GM21529 (cell line): Measurements from ENCODE around the gene RNF113A.
A peak's percentile ranks its signal among the peaks of the same experiment; 100 is the strongest.
"Not testable (repeated sequence)": the region's sequence is repeated elsewhere in the genome, so short reads cannot be mapped to it uniquely, and the experiment has no call there.

Source experiments
- ATAC-seq: cut with Tn5 transposase; IDR thresholded peaks from one replicate; pipeline ENCODE4 v1.9.1; 2021; ENCODE audit not compliant: unreplicated experiment

The RNF113A gene

DNA sequence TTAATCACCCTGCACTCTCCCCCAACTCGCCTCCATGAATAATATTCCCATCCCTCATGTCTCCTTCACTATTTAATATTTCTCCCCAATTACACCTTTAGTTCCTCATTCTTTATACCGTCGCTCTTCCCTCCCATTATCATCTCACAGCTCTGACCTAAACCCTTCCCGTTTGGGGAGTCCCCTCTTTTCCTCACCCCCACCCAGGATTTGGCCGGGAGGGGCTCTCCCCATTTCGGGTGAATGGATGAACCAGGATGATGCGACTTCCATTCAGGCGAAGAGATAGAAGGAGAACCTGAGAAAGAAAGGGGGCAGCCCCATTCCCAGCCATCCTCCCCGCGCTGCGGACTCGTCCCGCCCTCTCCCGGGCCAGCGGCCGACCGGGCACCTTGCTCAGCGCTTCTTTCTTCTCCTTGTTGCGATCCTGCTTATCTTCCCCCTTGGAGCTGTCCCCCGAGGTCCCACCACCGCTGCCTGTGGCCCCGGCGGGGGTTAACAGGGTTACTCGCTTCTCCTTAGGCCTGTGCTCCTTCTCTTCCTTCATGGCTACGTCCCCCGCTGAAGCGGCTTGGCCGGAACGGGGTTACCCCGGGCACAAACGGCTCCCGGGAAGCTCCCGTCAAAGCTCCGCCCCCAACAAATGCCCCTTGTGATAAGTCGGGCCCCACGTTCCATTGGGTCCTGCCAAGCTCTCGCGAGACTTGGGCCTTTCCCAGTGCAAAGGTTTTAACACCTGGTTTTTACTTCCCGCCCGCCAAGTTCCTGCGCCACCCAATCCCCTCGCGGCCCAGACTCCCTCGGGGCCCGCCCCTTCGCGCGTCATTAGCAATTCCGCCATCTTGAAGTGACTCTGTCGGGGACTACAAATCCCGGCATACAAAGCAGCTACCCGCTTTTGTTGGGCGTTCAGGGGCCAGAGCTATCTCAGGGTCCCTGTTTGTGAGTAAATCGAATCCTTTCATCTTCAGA is 18.9 kb downstream of the RNF113A start, which contains the start of gene UPF3B:
UPF3B (minus strand) TSS at position 582 of the 972 bp plus-strand sequence; CDS start at position 547, 35 bp downstream.
- peak; percentile 94 for ATAC-seq

DNA sequence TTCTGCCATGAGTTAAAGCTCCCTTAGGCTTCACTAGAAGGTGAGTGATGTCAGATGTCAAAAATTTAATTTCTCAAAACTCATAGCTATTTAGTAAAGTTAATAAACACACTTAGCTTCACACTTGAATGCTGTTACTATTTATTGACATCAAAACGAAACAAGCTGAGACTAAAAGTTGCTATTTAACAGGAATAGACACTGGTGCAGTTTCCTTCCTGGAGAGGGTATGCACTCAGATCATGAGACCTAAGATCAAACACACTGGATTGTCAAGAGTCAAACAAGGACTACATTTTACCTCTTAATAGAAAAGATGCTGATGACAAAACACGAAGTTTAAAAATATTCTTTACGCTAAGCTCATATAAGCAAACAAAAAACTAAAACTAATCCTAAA is 37.6 kb downstream of the RNF113A start:
- no peak for ATAC-seq

DNA sequence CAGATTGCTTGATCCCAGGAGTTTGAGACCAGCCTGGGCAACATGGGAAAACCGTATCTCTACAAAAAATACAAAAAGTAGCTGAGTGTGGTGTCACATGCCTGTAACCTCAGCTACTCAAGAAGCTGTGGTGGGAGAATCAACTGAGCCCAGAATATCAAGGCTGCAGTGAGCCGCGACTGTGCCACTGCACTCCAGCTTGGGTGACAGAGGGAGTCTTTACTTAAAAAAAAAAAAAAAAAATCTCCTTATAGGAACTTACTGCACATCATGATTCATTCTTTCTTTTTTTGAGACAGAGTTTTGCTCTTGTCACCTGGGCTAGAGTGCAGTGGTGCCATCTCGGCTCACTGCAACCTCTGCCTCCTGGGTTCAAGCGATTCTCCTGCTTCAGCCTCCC is 43.1 kb downstream of the RNF113A start:
- no peak for ATAC-seq

DNA sequence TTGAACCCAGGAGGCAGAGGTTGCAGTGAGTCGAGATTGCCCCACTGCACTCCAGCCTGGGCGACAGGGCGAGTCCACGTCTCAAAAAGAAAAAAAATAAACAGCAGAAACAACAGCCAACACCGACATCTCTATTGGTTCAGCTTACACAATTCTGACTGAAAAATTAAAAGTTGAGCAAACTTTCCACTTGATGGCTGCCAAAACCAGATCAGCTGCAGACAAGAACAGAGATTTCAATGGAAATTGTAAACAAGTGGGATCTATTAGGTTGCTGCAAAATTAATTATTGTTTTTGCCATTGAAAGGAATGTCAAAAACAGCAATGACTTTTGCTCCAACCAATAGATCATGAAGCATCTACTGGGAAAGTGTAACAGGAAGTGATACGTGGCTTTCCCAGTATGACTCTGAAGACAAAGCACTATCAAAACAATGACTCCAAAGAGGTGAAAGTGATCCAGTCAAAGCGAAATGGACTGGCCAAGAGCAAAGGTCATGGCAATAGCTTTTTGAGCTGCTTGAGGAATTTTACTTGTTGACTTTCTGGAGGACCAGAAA is 45.1 kb downstream of the RNF113A start:
- no peak for ATAC-seq

DNA sequence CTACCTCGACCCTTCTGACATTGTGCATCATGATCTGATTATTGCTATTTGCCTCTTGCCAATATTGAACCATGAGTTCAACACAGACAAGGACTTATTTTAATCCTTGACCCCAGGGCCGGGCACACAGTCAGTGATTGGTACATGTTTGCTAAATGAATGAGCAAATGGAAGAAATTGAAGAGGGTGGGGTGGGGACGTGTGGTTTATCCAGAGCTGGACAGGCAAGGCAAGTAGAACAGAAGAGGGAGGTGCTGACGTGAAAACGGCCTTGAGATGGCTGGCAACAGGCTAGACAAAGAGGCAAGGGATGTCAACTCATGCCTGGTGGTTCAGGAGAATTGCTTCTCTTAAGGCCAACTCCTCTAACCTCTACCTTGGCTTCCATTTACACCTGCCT is 47.3 kb downstream of the RNF113A start:
- ATAC-seq, result not testable (repeated sequence)

DNA sequence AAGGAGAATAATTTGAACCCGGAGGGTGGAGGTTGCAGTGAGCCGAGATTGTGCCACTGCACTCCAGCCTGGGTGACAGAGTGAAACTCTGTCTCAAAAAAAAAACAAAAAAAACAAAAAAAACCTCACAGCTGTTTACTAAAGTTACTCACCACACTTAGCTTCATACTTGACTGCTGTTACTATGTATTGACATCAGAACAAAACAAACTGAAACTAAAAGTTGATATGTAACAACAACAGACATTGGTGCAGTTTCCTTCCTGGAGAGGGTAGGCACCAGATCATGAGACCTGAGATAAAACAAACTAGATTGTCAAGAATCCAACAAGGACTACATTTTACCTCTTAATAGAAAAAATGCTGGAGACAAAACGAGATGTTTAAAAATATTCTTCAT is 49.8 kb downstream of the RNF113A start:
- peak; percentile 94 for ATAC-seq
